ENCODE measurements around the gene BCL11B.
A peak's percentile ranks its signal among the peaks of the same experiment; 100 is the strongest.

The BCL11B gene

GRCh38 chr14:99173086-99173485 is 98.9 kb downstream of the BCL11B start:
- Histone ChIP-seq H3K9ac (ENCODE audit: low read length) (no peak overlapping the region), H3K4me2 (ENCODE audit: low read length) (no peak overlapping the region)
- no CpG with 5 or more reads among the region's 11 CpGs for WGBS (ENCODE audit: extremely low coverage, insufficient coverage, low lambda C conversion rate)

GRCh38 chr14:99171396-99171795 is 100.6 kb downstream of the BCL11B start:
- no peaks in the 10 kb centered on the region for H3K36me3 ChIP-seq (ENCODE audit: control insufficient read depth, insufficient read depth, low read length)
- DNase-seq, result no peak
- no peak overlapping the region for H3K18ac ChIP-seq (ENCODE audit: low read length)
- no peak overlapping the region for H3K27ac ChIP-seq (ENCODE audit: low read depth, low read length)
- no peaks in the 10 kb centered on the region for H3K27me3 ChIP-seq (ENCODE audit: insufficient read depth, low read length, poor library complexity)
- no peak overlapping the region for H4K5ac ChIP-seq (ENCODE audit: low read length)
- no peaks in the 10 kb centered on the region for H3K79me1 ChIP-seq (ENCODE audit: low read length)
- H2BK15ac ChIP-seq (replicated peaks; ENCODE audit: low read depth), result no peak overlapping the region
- no peak overlapping the region for H2BK5ac ChIP-seq (ENCODE audit: low read length)
- no peak overlapping the region for H3K4me3 ChIP-seq (ENCODE audit: low read length)
- H3K4ac ChIP-seq (ENCODE audit: low read depth, low read length), result no peak overlapping the region
- no peak overlapping the region for H2AK5ac ChIP-seq (ENCODE audit: low read length)
- H4K8ac ChIP-seq (ENCODE audit: low read depth, low read length), result no peak overlapping the region
- H3K4me1 ChIP-seq (ENCODE audit: control insufficient read depth, low read depth, low read length), result no peaks in the 10 kb centered on the region
- no peak overlapping the region for H3K9ac ChIP-seq (ENCODE audit: low read length)
- no peak overlapping the region for H3K4me2 ChIP-seq (ENCODE audit: low read length)
- H3K23ac ChIP-seq (ENCODE audit: low read length), result no peak overlapping the region
- no peak overlapping the region for H2BK120ac ChIP-seq (ENCODE audit: low read depth, low read length)
- H3K79me2 ChIP-seq (ENCODE audit: control insufficient read depth, insufficient read depth, low read length), result no peaks in the 10 kb centered on the region
- no peak overlapping the region for H3K56ac ChIP-seq (ENCODE audit: low read length)
- no CpG with 5 or more reads among the region's 3 CpGs for WGBS (ENCODE audit: extremely low coverage, insufficient coverage, low lambda C conversion rate)

More at GRCh38 chr14:99173086-99173485, 98.9 kb downstream of the BCL11B start:
- H4K5ac ChIP-seq (ENCODE audit: low read length), result no peak overlapping the region
- H4K8ac ChIP-seq (ENCODE audit: low read depth, low read length), result no peak overlapping the region
- no peak for DNase-seq
- no peak overlapping the region for H3K4me3 ChIP-seq (ENCODE audit: low read length)
- H3K79me2 ChIP-seq (ENCODE audit: control insufficient read depth, insufficient read depth, low read length), result no peaks in the 10 kb centered on the region
- H3K56ac ChIP-seq (ENCODE audit: low read length), result no peak overlapping the region
- H3K18ac ChIP-seq (ENCODE audit: low read length), result no peak overlapping the region
- no peak overlapping the region for H2BK5ac ChIP-seq (ENCODE audit: low read length)
- H3K27ac ChIP-seq (ENCODE audit: low read depth, low read length), result no peak overlapping the region
- no peaks in the 10 kb centered on the region for H3K27me3 ChIP-seq (ENCODE audit: insufficient read depth, low read length, poor library complexity)
- no peaks in the 10 kb centered on the region for H3K36me3 ChIP-seq (ENCODE audit: control insufficient read depth, insufficient read depth, low read length)
- no peak overlapping the region for H3K4ac ChIP-seq (ENCODE audit: low read depth, low read length)
- H2BK15ac ChIP-seq (replicated peaks; ENCODE audit: low read depth), result no peak overlapping the region
- H2BK120ac ChIP-seq (ENCODE audit: low read depth, low read length), result no peak overlapping the region
- H3K4me1 ChIP-seq (ENCODE audit: control insufficient read depth, low read depth, low read length), result peaks cover 1% of the 10 kb centered on the region
- peaks cover 2% of the 10 kb centered on the region for H3K79me1 ChIP-seq (ENCODE audit: low read length)
- no peak overlapping the region for H3K23ac ChIP-seq (ENCODE audit: low read length)
- no peak overlapping the region for H2AK5ac ChIP-seq (ENCODE audit: low read length)

- Histone ChIP-seq H3K27me3 (ENCODE audit: insufficient read depth, low read length, poor library complexity) (no peaks in the 10 kb centered on the region), H2BK15ac (replicated peaks; ENCODE audit: low read depth) (no peak overlapping the region), H3K56ac (ENCODE audit: low read length) (no peak overlapping the region), H2AK5ac (ENCODE audit: low read length) (no peak overlapping the region), H2BK120ac (ENCODE audit: low read depth, low read length) (no peak overlapping the region), H3K36me3 (ENCODE audit: control insufficient read depth, insufficient read depth, low read length) (no peaks in the 10 kb centered on the region), H3K79me2 (ENCODE audit: control insufficient read depth, insufficient read depth, low read length) (no peaks in the 10 kb centered on the region), H4K5ac (ENCODE audit: low read length) (no peak overlapping the region), H2BK5ac (ENCODE audit: low read length) (no peak overlapping the region), H3K4me2 (ENCODE audit: low read length) (no peak overlapping the region), H3K4me3 (ENCODE audit: low read length) (no peak overlapping the region), H3K4me1 (ENCODE audit: control insufficient read depth, low read depth, low read length) (no peaks in the 10 kb centered on the region), H3K18ac (ENCODE audit: low read length) (no peak overlapping the region), H3K79me1 (ENCODE audit: low read length) (no peaks in the 10 kb centered on the region), H3K4ac (ENCODE audit: low read depth, low read length) (no peak overlapping the region), H4K8ac (ENCODE audit: low read depth, low read length) (no peak overlapping the region), H3K23ac (ENCODE audit: low read length) (no peak overlapping the region), H3K27ac (ENCODE audit: low read depth, low read length) (no peak overlapping the region), H3K9ac (ENCODE audit: low read length) (no peak overlapping the region)
- no CpG with 5 or more reads among the region's 7 CpGs for WGBS (ENCODE audit: extremely low coverage, insufficient coverage, low lambda C conversion rate)
- peak; percentile 44 for DNase-seq
These were observed 102.1 kb downstream of the BCL11B start for GRCh38 chr14:99169776-99170356.

GRCh38 chr14:99168330-99168729 is 103.7 kb downstream of the BCL11B start:
- Histone ChIP-seq H3K79me1 (ENCODE audit: low read length) (no peaks in the 10 kb centered on the region), H4K5ac (ENCODE audit: low read length) (no peak overlapping the region), H3K27me3 (ENCODE audit: insufficient read depth, low read length, poor library complexity) (no peaks in the 10 kb centered on the region), H3K4me3 (ENCODE audit: low read length) (no peak overlapping the region), H3K27ac (ENCODE audit: low read depth, low read length) (no peak overlapping the region), H3K9ac (ENCODE audit: low read length) (no peak overlapping the region), H2BK120ac (ENCODE audit: low read depth, low read length) (no peak overlapping the region), H3K79me2 (ENCODE audit: control insufficient read depth, insufficient read depth, low read length) (no peaks in the 10 kb centered on the region), H2AK5ac (ENCODE audit: low read length) (no peak overlapping the region), H3K23ac (ENCODE audit: low read length) (no peak overlapping the region), H4K8ac (ENCODE audit: low read depth, low read length) (no peak overlapping the region), H3K36me3 (ENCODE audit: control insufficient read depth, insufficient read depth, low read length) (no peaks in the 10 kb centered on the region), H2BK5ac (ENCODE audit: low read length) (no peak overlapping the region), H3K4ac (ENCODE audit: low read depth, low read length) (no peak overlapping the region), H3K4me1 (ENCODE audit: control insufficient read depth, low read depth, low read length) (no peaks in the 10 kb centered on the region), H3K4me2 (ENCODE audit: low read length) (no peak overlapping the region), H3K18ac (ENCODE audit: low read length) (no peak overlapping the region), H2BK15ac (replicated peaks; ENCODE audit: low read depth) (no peak overlapping the region), H3K56ac (ENCODE audit: low read length) (no peak overlapping the region)
- no peak for DNase-seq
- no CpG with 5 or more reads among the region's 5 CpGs for WGBS (ENCODE audit: extremely low coverage, insufficient coverage, low lambda C conversion rate)

- no peak overlapping the region for H3K9ac ChIP-seq (ENCODE audit: low read length)
- H3K4me2 ChIP-seq (ENCODE audit: low read length), result no peak overlapping the region
- H3K18ac ChIP-seq (ENCODE audit: low read length), result no peak overlapping the region
- no peak overlapping the region for H3K4me3 ChIP-seq (ENCODE audit: low read length)
- no peak overlapping the region for H3K23ac ChIP-seq (ENCODE audit: low read length)
- no peaks in the 10 kb centered on the region for H3K79me1 ChIP-seq (ENCODE audit: low read length)
- no peak overlapping the region for H4K8ac ChIP-seq (ENCODE audit: low read depth, low read length)
- H3K4me1 ChIP-seq (ENCODE audit: control insufficient read depth, low read depth, low read length), result no peaks in the 10 kb centered on the region
- no peak overlapping the region for H2AK5ac ChIP-seq (ENCODE audit: low read length)
- no peak overlapping the region for H4K5ac ChIP-seq (ENCODE audit: low read length)
- no peak overlapping the region for H3K27ac ChIP-seq (ENCODE audit: low read depth, low read length)
- WGBS (ENCODE audit: extremely low coverage, insufficient coverage, low lambda C conversion rate), result no CpG with 5 or more reads among the region's 4 CpGs
- no peak overlapping the region for H3K4ac ChIP-seq (ENCODE audit: low read depth, low read length)
- DNase-seq, result no peak
- H3K56ac ChIP-seq (ENCODE audit: low read length), result no peak overlapping the region
- H3K36me3 ChIP-seq (ENCODE audit: control insufficient read depth, insufficient read depth, low read length), result no peaks in the 10 kb centered on the region
- H2BK120ac ChIP-seq (ENCODE audit: low read depth, low read length), result no peak overlapping the region
- H3K79me2 ChIP-seq (ENCODE audit: control insufficient read depth, insufficient read depth, low read length), result no peaks in the 10 kb centered on the region
- H2BK15ac ChIP-seq (replicated peaks; ENCODE audit: low read depth), result no peak overlapping the region
- no peaks in the 10 kb centered on the region for H3K27me3 ChIP-seq (ENCODE audit: insufficient read depth, low read length, poor library complexity)
- H2BK5ac ChIP-seq (ENCODE audit: low read length), result no peak overlapping the region
These were observed 105.5 kb downstream of the BCL11B start for GRCh38 chr14:99166506-99166905.

- no peak for DNase-seq
These were observed 107.3 kb downstream of the BCL11B start for GRCh38 chr14:99164712-99165111.

More at GRCh38 chr14:99164712-99165111, 107.3 kb downstream of the BCL11B start:
- Histone ChIP-seq H3K4me3 (ENCODE audit: low read length) (no peak overlapping the region), H2AK5ac (ENCODE audit: low read length) (no peak overlapping the region), H3K23ac (ENCODE audit: low read length) (no peak overlapping the region), H2BK15ac (replicated peaks; ENCODE audit: low read depth) (no peak overlapping the region), H3K27ac (ENCODE audit: low read depth, low read length) (no peak overlapping the region), H3K79me2 (ENCODE audit: control insufficient read depth, insufficient read depth, low read length) (no peaks in the 10 kb centered on the region), H3K36me3 (ENCODE audit: control insufficient read depth, insufficient read depth, low read length) (no peaks in the 10 kb centered on the region), H2BK5ac (ENCODE audit: low read length) (no peak overlapping the region), H3K4me2 (ENCODE audit: low read length) (no peak overlapping the region), H2BK120ac (ENCODE audit: low read depth, low read length) (no peak overlapping the region), H3K27me3 (ENCODE audit: insufficient read depth, low read length, poor library complexity) (no peaks in the 10 kb centered on the region), H3K9ac (ENCODE audit: low read length) (no peak overlapping the region), H3K18ac (ENCODE audit: low read length) (no peak overlapping the region), H4K8ac (ENCODE audit: low read depth, low read length) (no peak overlapping the region), H4K5ac (ENCODE audit: low read length) (no peak overlapping the region), H3K4ac (ENCODE audit: low read depth, low read length) (no peak overlapping the region), H3K79me1 (ENCODE audit: low read length) (no peaks in the 10 kb centered on the region), H3K4me1 (ENCODE audit: control insufficient read depth, low read depth, low read length) (no peaks in the 10 kb centered on the region), H3K56ac (ENCODE audit: low read length) (no peak overlapping the region)
- no CpG with 5 or more reads among the region's 5 CpGs for WGBS (ENCODE audit: extremely low coverage, insufficient coverage, low lambda C conversion rate)
